Effector CD8-positive, alpha-beta T cell (primary cell): ENCODE results near the gene FAM234B.
"Not testable (repeated sequence)": the region's sequence is repeated elsewhere in the genome, so short reads cannot be mapped to it uniquely, and the experiment has no call there.

Experiments
- DNase-seq: peaks from one replicate; lab custom pipeline; 2025; lab: John Stamatoyannopoulos, UW

Gene FAM234B

GRCh38 chr12:13060581-13060980 is 16.4 kb downstream of the FAM234B start:
- no peak for DNase-seq

- DNase-seq = no peak
Measured at GRCh38 chr12:13061377-13061776, 17.2 kb downstream of the FAM234B start.

GRCh38 chr12:13062669-13063068 is 18.5 kb downstream of the FAM234B start:
- DNase-seq = no peak

- DNase-seq = no peak
Measured at GRCh38 chr12:13066014-13066413, 21.8 kb downstream of the FAM234B start.

GRCh38 chr12:13066459-13066858 is 22.3 kb downstream of the FAM234B start:
- DNase-seq = no peak

GRCh38 chr12:13067322-13067721 is 23.1 kb downstream of the FAM234B start:
- no peak for DNase-seq

GRCh38 chr12:13069380-13069779 is 25.2 kb downstream of the FAM234B start:
- DNase-seq = no peak

GRCh38 chr12:13071305-13072280 is 27.4 kb downstream of the FAM234B start:
- no peak for DNase-seq

GRCh38 chr12:13073173-13073572 is 29.0 kb downstream of the FAM234B start:
- no peak for DNase-seq

GRCh38 chr12:13074396-13075117 is 30.4 kb downstream of the FAM234B start:
- DNase-seq = no peak

- DNase-seq = no peak
Measured at GRCh38 chr12:13075118-13075480, 30.9 kb downstream of the FAM234B start.

GRCh38 chr12:13075786-13076570 is 31.8 kb downstream of the FAM234B start:
- no peak for DNase-seq

GRCh38 chr12:13079440-13079906 is 35.3 kb downstream of the FAM234B start:
- no peak for DNase-seq

- no peak for DNase-seq
Measured at GRCh38 chr12:13080266-13080665, 36.1 kb downstream of the FAM234B start.

- no peak for DNase-seq
Measured at GRCh38 chr12:13082861-13083260, 38.7 kb downstream of the FAM234B start.

GRCh38 chr12:13083638-13084037 is 39.5 kb downstream of the FAM234B start:
- DNase-seq = not testable (repeated sequence)

- no peak for DNase-seq
Measured at GRCh38 chr12:13084898-13085640, 40.9 kb downstream of the FAM234B start.

GRCh38 chr12:13085968-13086686 is 41.9 kb downstream of the FAM234B start:
- no peak for DNase-seq

GRCh38 chr12:13087766-13088165 is 43.6 kb downstream of the FAM234B start:
- DNase-seq = no peak

GRCh38 chr12:13088496-13088895 is 44.3 kb downstream of the FAM234B start:
- DNase-seq = no peak

- DNase-seq = no peak
Measured at GRCh38 chr12:13090054-13090453, 45.9 kb downstream of the FAM234B start.
